Stomach (tissue), 9 donors: Measurements from ENCODE around the gene MYO16. TPM values are rescaled to one million over a fixed set of nuclear protein-coding genes. Genes with fewer than 3 reads are reported as not detected.
A peak's percentile ranks its signal among the peaks of the same experiment; 100 is the strongest.

Source experiments
- DNase-seq, 2 donors: peaks; one replicate each; pipeline versions ENCODE4 v3.0.0 to v3.0.0-alpha.2; 2013 to 2019
- H3K27ac ChIP-seq, 5 donors: fragments of 200-600 bp in 4 of 5; sonication (generic) in 4 of 5; one replicate each; pipeline ENCODE4 v1.5.1; 2013 to 2019; ENCODE audit warnings: mild to moderate bottlenecking in 1 of 5, moderate library complexity in 1 of 5
- H3K27me3 ChIP-seq, 3 donors: fragments of 200-600 bp; sonication (generic); one replicate each; pipeline ENCODE4 v1.5.1; 2017 to 2019; ENCODE audit warnings: mixed run types in 1 of 3
- H3K36me3 ChIP-seq, 4 donors: fragments of 200-600 bp; sonication (generic); 1 replicate in 3 of 4; 2 replicates in 1 of 4; pipeline ENCODE4 v1.5.1; 2016 to 2019
- H3K4me1 ChIP-seq, 4 donors: fragments of 200-600 bp; sonication (generic); one replicate each; pipeline ENCODE4 v1.5.1; 2016 to 2019
- H3K4me3 ChIP-seq, 4 donors: fragments of 200-600 bp; sonication (generic) in 3 of 4; one replicate each; pipeline ENCODE4 v1.5.1; 2016 to 2019; ENCODE audit warnings: mild to moderate bottlenecking in 1 of 4
- H3K9me3 ChIP-seq, 4 donors: fragments of 200-600 bp; sonication (generic); one replicate each; pipeline ENCODE4 v1.5.1; 2016 to 2019
- EP300 ChIP-seq: sonication (generic); formaldehyde crosslinking; IDR thresholded peaks from one replicate; pipeline ENCODE4 v1.6.1; 2017; ENCODE audit warnings: antibody characterized with exemption
- POLR2A ChIP-seq, 4 donors: fragments of 450-650 bp; IDR thresholded peaks; one replicate each; pipeline ENCODE4 v1.6.1; 2016; ENCODE audit warnings: antibody characterized with exemption in 4 of 4, control low read depth in 2 of 4, mild to moderate bottlenecking in 1 of 4, moderate library complexity in 1 of 4
- POLR2AphosphoS5 ChIP-seq, 3 donors: sonication (generic); formaldehyde crosslinking; IDR thresholded peaks; one replicate each; pipeline ENCODE4 v1.6.1; 2016; ENCODE audit warnings: antibody characterized with exemption in 3 of 3
- WGBS, 5 donors: extraction: QIAGEN DNeasy Blood & Tissue Kit in 3 of 5; methylation state at CpG; one replicate each; pipeline versions ENCODE4 v1.1.5 to v1.1.7; 2013 to 2018; 5-methylcytosine and 5-hydroxymethylcytosine counted together
- intact Hi-C: fragments of 100-400 bp; cut with DNase I; formaldehyde crosslinking; loops from one replicate; pipeline ENCODE4 v1.15.1; 2023; ENCODE audit warnings: low total_unique reads
- polyA plus RNA-seq, 3 donors: library from polyadenylated mRNA; stranded (reverse); fragments of 200-250 nt; gene quantifications; one replicate each; pipeline ENCODE4 v1.2.3, GENCODE V29; 2013
- total RNA-seq, 5 donors: library from RNA; depleted of rRNA; stranded (reverse); fragments of >200 nt; gene quantifications; one replicate each; pipeline versions ENCODE4 v1.1.0 to v1.2.3, GENCODE V29; 2014 to 2016
- TF ChIP-seq, protein P1 (sequence below), 7 experiments: fragments of 450-650 bp in 4 of 7; fragments of 200-600 bp in 3 of 7; sonication (generic) in 3 of 7; IDR thresholded peaks; one replicate each; pipeline ENCODE4 v1.5.1; 2016 to 2019; ENCODE audit warnings: antibody characterized with exemption in 7 of 7, control low read depth in 2 of 7, mild to moderate bottlenecking in 1 of 7
- donor health status: healthy with polysubstance abuse.
- donor health status: Bipolar disorder and iron deficiency.
- donor health status: healthy.

MYO16 gene
- total and polyA plus RNA-seq, 8 donors: under 0.01 to 1.8 (median 0.15) TPM; not detected in 3

DNA sequence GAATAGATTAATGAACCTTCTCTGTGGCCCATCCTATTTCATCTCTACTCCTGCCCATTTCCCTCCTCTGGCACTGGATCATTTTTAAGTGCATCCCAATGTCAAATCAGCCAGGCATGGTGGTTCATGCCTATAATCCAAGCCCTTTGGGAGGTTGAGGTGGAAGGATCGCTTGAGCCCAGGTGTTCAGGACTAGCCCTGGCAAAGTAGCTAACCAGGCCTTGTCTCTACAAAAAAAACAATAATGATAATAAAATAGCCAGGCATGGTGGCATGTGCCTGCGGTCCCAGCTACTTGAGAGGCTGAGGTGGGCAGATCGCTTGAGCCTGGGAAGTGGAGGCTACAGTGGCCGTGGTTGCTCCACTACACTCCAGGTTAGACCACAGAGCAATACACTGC is 517.0 kb downstream of the MYO16 start:
- TF ChIP-seq POLR2AphosphoS5 (IDR thresholded peaks at IDR 0.05): no peak
- no peak for TF ChIP-seq EP300
- TF ChIP-seq, protein P1, sequence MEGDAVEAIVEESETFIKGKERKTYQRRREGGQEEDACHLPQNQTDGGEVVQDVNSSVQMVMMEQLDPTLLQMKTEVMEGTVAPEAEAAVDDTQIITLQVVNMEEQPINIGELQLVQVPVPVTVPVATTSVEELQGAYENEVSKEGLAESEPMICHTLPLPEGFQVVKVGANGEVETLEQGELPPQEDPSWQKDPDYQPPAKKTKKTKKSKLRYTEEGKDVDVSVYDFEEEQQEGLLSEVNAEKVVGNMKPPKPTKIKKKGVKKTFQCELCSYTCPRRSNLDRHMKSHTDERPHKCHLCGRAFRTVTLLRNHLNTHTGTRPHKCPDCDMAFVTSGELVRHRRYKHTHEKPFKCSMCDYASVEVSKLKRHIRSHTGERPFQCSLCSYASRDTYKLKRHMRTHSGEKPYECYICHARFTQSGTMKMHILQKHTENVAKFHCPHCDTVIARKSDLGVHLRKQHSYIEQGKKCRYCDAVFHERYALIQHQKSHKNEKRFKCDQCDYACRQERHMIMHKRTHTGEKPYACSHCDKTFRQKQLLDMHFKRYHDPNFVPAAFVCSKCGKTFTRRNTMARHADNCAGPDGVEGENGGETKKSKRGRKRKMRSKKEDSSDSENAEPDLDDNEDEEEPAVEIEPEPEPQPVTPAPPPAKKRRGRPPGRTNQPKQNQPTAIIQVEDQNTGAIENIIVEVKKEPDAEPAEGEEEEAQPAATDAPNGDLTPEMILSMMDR (IDR thresholded peaks at IDR 0.05): no peak
- TF ChIP-seq POLR2A (IDR thresholded peaks at IDR 0.05): no peak
- intact Hi-C loops: loop anchor here (10.0 kb wide), 1 partner anchor 958 kb away; no protein-coding TSS in a partner anchor
- 75 to 97% (median 94%) methylated on average over 4 of the region's 4 CpGs for WGBS, 5 donors
- Histone ChIP-seq H3K27ac (no peak overlapping the region), H3K36me3 (no peaks in the 10 kb centered on the region), H3K4me3 (no peak overlapping the region), H3K9me3 (no peaks in the 10 kb centered on the region), H3K27me3 (peaks cover 0 to 12% (median under 1%) of the 10 kb centered on the region in 3 donors), H3K4me1 (no peaks in the 10 kb centered on the region)
- DNase-seq: no peak

DNA sequence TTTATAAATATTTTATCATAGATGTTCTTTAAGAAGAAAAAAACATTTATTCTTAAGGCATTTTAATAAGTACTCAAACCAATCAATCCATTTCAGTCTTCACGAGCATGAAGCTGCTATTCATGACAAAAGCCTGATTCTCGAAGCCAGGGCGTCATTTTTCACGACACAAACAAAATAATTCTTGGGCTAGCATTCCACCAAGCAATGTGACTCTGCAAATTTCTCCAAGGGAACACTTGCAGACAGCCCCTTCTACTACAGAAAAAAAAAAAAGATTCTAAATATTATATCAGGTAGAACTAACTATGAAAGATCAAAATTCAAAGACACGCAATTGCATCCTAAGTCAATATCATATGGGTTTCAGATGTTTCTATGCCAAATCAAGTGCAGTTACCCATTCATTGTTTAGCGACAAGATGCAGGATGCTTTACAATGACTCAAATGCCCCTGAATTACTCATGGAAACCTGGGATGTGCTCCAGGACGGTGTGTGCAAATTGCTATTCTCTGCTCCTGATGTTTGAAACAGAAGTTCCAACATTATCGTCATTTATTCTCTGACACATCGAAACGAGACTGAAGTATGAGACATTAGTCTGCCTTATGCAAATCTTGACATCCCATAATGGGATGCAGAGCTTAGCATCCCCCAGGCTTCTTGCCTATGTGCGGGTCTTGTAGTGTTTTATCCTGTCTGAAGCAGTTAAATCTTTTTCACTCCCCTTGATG is 517.7 kb downstream of the MYO16 start:
- no peak overlapping the region for H3K27ac ChIP-seq
- 75 to 89% (median 76%) methylated on average over 11 of the region's 11 CpGs for WGBS, 5 donors

DNA sequence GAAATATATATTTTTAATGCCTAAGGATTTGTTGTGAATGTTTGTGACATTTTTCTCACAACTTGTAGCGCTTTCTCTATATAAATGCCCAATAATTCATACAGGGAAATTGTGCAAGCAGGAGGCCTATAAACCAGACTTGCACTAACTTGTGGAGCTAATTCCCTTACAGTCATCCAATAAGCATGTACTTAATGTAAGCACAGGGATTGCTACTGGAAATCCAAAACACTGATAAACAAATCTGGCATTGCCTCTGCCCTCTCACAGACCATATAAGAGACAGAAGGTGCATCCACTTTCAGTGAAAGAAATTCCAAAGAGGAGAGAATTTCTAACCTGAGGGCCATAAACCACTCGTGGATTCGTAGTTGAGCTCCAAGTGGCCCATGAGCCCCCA is 518.8 kb downstream of the MYO16 start:
- TF ChIP-seq POLR2AphosphoS5 (IDR thresholded peaks at IDR 0.05) (no peak), EP300 (no peak), POLR2A (IDR thresholded peaks at IDR 0.05) (no peak)
- TF ChIP-seq, protein P1 (IDR thresholded peaks at IDR 0.05): no peak
- H3K4me3 ChIP-seq: no peak overlapping the region
- no peak for DNase-seq
- H3K9me3 ChIP-seq: no peaks in the 10 kb centered on the region
- no peaks in the 10 kb centered on the region for H3K36me3 ChIP-seq
- H3K4me1 ChIP-seq: no peaks in the 10 kb centered on the region
- no peaks in the 10 kb centered on the region for H3K27me3 ChIP-seq
- WGBS, 5 donors: 84 to 93% (median 85%) methylated on average over 3 of the region's 3 CpGs
- intact Hi-C loops: loop anchor here (10.0 kb wide), 1 partner anchor 957 kb away; no protein-coding TSS in a partner anchor
- no peak overlapping the region for H3K27ac ChIP-seq

More for the DNA sequence above, 517.7 kb downstream of the MYO16 start:
- H3K27me3 ChIP-seq: peaks cover 0 to 6% (median 0%) of the 10 kb centered on the region in 3 donors
- H3K36me3 ChIP-seq: no peaks in the 10 kb centered on the region
- H3K4me3 ChIP-seq: no peak overlapping the region
- H3K4me1 ChIP-seq: no peaks in the 10 kb centered on the region
- TF ChIP-seq POLR2A (IDR thresholded peaks at IDR 0.05) (no peak), POLR2AphosphoS5 (IDR thresholded peaks at IDR 0.05) (peak in 1 of 3 donors; percentile 4)
- TF ChIP-seq, protein P1 (IDR thresholded peaks at IDR 0.05): no peak
- intact Hi-C loops: loop anchor here (10.0 kb wide), 1 partner anchor 958 kb away; no protein-coding TSS in a partner anchor
- DNase-seq: no peak
- no peaks in the 10 kb centered on the region for H3K9me3 ChIP-seq

GRCh38 chr13:109150696-109151095 is 521.3 kb downstream of the MYO16 start:
- no peak for DNase-seq
- intact Hi-C loops: no loop called here
- H3K27me3 ChIP-seq: no peaks in the 10 kb centered on the region
- H3K36me3 ChIP-seq: no peaks in the 10 kb centered on the region
- H3K4me3 ChIP-seq: no peak overlapping the region
- peaks cover 0 to 2% (median 0%) of the 10 kb centered on the region in 4 donors for H3K4me1 ChIP-seq
- no peaks in the 10 kb centered on the region for H3K9me3 ChIP-seq
- no peak overlapping the region for H3K27ac ChIP-seq
- no peak for TF ChIP-seq EP300
- TF ChIP-seq POLR2A (IDR thresholded peaks at IDR 0.05): no peak
- TF ChIP-seq POLR2AphosphoS5 (IDR thresholded peaks at IDR 0.05): no peak
- TF ChIP-seq, protein P1 (IDR thresholded peaks at IDR 0.05): no peak
